ES-I3 (cell line): ENCODE data around the gene PLCB4.

Experiments used
- H3K36me3 ChIP-seq: 2 replicates; pipeline ENCODE4 v1.6.1; 2013; ENCODE audit warnings: mild to moderate bottlenecking, low read length, control low read depth, moderate library complexity; ENCODE audit not compliant: insufficient read depth
- H3K4me1 ChIP-seq: 2 replicates; pipeline ENCODE4 v1.6.1; 2013; ENCODE audit warnings: mild to moderate bottlenecking, control low read depth, low read length; ENCODE audit not compliant: insufficient read depth
- H3K9ac ChIP-seq: 2 replicates; pipeline ENCODE4 v1.6.1; 2013; ENCODE audit warnings: low read depth, mild to moderate bottlenecking, low read length, moderate library complexity
- H3K9me3 ChIP-seq: 2 replicates; pipeline ENCODE4 v1.6.1; 2013; ENCODE audit warnings: mild to moderate bottlenecking, low read length, moderate library complexity; ENCODE audit not compliant: control insufficient read depth, insufficient read depth

The PLCB4 gene

DNA sequence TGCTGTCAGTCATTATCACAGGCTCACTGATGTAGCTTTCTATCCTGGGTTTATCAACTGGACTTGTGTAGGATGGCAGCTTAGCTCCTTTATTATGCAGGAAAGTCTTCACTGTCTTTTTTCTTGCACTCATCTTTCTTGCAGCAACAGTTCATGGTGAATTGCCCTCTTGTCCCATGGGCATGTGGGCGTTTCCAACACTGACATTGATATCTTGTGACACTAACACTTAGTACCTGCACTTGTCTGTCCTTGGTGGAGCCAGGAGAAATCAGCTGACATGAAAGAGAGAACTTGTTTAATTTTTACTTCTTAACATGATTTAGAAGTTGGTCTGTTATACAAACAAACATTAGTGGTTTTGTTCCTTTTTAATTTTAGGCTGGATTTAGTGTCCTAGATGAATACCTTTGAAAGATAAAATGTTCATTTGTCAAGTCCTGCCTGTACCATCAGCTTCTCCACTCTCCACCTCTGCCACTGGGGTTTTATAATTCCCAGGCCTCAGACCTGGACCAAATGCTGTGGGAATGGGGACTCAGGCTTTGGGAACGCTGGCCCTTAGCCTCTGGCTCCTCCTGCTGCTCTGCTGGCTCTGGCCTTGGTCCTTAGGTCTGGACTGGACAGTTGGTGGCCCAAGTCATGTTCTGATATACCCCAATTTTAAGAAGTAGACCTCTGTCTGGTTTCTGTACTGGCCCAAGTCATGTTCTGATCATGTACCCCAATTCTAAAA lies 284.5 kb downstream of the PLCB4 start:
- Histone ChIP-seq H3K36me3 (no peaks in the 10 kb centered on the region), H3K4me1 (0 out of 2 replicates have a peak, but pooled peaks cover 5% of the 10 kb centered on the region), H3K9me3 (no peaks in the 10 kb centered on the region), H3K9ac (no peak overlapping the region)

DNA sequence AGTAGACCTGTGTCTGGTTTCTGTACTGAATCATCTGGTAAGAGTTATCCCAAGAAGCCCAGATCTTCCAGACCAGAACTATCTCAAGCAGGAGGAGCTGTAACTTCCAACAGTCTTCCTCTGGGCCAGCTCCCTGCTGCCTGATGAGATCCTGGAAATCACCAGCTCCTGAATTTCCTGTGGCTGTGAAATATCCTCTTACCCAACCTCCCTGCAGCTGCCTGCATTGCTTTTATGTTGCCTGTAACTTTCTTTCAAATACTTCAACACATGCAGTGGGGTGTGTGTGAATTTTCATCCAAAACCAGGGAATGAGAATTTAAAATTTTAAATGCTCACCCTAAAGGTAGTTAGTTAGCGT lies 285.0 kb downstream of the PLCB4 start:
- no peaks in the 10 kb centered on the region for H3K4me1 ChIP-seq
- H3K9ac ChIP-seq: no peak overlapping the region
- no peaks in the 10 kb centered on the region for H3K9me3 ChIP-seq
- no peaks in the 10 kb centered on the region for H3K36me3 ChIP-seq

DNA sequence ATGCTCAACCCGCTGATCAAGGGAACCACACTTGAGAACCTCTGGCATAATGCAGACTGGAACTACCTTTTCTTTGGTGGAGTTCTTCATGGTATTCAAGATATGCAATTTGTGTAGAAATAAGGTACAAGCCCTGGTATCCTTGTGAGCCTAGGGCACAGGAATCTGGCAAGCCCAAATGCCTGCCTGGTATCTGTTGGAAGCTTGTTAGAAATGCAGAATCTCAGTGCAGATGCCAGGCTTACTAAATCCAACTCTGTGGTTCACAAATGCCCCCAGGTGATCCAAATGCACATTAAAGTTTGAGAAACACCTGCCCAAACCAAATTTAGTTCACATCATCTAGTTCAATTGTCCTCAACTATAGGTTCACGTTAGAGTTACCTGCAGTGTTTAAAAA lies 285.7 kb downstream of the PLCB4 start:
- no peaks in the 10 kb centered on the region for H3K4me1 ChIP-seq
- H3K9me3 ChIP-seq: no peaks in the 10 kb centered on the region
- H3K36me3 ChIP-seq: no peaks in the 10 kb centered on the region
- no peak overlapping the region for H3K9ac ChIP-seq

DNA sequence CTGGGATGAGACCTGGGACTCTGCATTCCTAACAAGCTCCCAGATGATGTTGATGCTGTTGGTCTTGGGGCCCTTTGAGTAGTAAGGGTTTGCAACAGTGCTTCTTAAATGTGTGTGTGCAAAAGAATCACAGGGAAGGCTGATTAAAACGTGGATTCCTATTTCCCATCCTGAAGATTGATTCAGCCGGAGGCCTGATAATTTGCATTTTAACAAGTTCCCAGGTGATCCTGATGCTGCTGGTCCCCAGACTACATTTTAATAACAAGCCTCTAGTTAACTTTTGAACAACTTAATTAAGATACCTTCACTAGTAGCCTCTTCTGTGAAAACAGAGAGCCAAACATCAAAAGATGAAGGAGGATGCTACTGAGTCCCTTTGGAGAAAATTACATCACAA lies 289.1 kb downstream of the PLCB4 start:
- H3K9me3 ChIP-seq: no peaks in the 10 kb centered on the region
- no peak overlapping the region for H3K9ac ChIP-seq
- no peaks in the 10 kb centered on the region for H3K4me1 ChIP-seq
- no peaks in the 10 kb centered on the region for H3K36me3 ChIP-seq

DNA sequence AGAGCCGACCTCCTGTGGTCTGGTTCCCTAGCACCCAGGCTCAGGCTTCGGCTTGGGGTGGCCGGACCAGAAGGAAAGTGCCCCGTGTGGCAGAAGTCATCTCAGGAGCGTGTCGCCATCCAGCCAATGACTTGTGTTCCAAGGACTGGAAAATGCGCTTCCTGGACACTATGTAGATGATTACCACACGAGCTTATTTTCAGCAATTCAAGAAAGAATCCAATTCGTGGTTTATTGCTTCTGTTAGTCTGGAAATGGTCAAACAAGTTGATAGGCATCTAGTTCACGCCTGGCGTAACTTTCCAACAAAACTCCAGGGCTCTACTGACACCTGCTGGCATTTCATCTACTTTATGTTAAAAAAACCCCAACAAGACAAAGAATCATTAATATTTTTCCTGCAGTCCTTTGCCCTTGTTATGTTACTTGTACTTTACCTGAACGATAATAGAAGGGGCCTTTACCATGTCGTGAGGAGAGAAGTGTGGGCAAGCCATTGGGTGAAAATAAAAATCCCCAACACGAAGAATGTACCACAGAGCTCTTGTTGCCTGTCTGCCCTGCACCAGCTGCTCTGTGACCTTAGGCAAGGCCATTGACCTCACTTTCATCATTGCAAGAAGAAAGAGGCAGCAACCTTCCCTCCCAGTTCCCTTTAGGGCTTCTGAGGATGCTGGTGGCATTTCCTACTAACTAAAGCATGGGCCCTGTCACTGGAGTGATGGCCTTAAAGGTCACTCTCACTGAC lies 290.8 kb downstream of the PLCB4 start:
- no peaks in the 10 kb centered on the region for H3K9me3 ChIP-seq
- no peaks in the 10 kb centered on the region for H3K36me3 ChIP-seq
- no peak overlapping the region for H3K9ac ChIP-seq

DNA sequence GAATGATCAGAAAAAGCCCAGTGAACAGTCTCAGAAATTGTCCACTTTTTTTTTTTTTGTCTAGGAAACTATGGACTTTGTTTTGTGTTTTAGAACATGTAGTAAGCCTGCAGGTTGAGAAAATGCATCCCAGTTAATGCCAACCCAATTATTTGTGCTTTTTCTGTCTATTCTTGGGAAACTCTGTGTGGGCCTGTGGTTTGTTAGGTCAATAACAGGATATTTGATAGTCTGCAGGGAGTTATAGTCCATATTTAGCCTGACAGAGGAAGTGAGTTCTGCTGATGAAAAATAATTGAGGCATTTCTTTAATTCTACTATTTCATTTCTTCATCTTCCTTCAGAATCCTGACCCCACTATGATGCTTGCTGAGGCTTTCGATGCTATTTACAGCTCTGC lies 291.5 kb downstream of the PLCB4 start:
- Histone ChIP-seq H3K4me1 (no peaks in the 10 kb centered on the region), H3K9me3 (no peaks in the 10 kb centered on the region), H3K36me3 (no peaks in the 10 kb centered on the region), H3K9ac (no peak overlapping the region)

More for the DNA sequence above, 290.8 kb downstream of the PLCB4 start:
- no peaks in the 10 kb centered on the region for H3K4me1 ChIP-seq

DNA sequence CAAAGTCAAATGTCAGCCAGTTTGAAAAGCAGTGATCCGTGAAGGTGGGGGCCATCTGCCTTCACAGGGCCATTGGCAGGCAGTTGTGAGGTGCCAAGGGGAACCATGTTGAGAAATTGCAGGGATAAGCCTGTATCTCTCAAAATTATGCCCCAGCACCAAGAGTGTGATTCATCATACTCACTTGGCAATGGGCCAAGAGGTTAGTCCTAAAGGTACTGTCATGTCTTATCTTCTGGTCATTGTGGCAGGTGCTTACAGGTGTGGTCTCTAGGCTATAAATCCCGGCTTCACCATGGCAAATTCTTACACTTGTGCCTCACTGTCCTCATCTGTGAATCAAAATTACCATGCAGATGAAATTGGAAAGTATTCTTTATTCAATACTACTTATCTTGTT lies 294.8 kb downstream of the PLCB4 start:
- H3K9ac ChIP-seq: no peak overlapping the region
- no peaks in the 10 kb centered on the region for H3K4me1 ChIP-seq
- H3K9me3 ChIP-seq: no peaks in the 10 kb centered on the region
- H3K36me3 ChIP-seq: no peaks in the 10 kb centered on the region

DNA sequence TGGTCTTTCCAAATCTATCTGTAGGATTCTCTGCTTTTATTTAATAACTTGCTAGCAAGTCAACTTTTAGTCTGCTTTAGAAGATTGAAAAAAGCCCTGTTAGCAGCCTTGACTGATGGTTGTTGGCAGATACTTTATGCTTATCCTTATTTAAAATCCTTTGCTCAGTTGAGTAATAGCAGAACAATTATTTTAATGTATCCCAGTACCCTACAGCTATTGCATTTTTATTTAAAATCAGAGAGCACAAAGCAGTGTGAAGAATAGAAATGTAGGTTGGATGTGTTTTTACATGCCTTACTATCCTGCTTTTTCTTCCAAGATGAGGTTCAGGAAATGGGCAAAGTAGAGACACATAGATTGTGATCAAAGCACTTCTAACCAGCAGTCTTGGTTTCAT lies 298.4 kb downstream of the PLCB4 start:
- Histone ChIP-seq H3K36me3 (no peaks in the 10 kb centered on the region), H3K9me3 (no peaks in the 10 kb centered on the region), H3K9ac (no peak overlapping the region), H3K4me1 (no peaks in the 10 kb centered on the region)

DNA sequence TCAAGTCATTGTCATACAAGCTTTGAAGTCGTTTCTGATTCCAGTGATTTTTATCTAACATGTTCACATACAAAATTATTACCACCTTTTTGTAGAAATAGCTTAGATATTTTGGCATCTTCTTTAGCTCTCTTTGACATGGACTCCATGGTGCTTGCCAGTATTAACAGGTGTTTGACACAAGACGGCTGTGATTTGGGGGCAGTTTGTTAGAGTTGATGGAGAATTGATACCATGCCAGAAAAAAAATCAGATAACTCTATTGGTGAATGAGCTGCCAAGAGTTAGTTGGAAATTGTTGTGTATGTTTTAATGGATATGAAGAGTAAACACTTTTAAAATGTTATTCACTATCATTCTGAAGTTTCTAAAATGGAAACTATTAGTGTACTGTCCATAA lies 298.9 kb downstream of the PLCB4 start:
- H3K36me3 ChIP-seq: no peaks in the 10 kb centered on the region

DNA sequence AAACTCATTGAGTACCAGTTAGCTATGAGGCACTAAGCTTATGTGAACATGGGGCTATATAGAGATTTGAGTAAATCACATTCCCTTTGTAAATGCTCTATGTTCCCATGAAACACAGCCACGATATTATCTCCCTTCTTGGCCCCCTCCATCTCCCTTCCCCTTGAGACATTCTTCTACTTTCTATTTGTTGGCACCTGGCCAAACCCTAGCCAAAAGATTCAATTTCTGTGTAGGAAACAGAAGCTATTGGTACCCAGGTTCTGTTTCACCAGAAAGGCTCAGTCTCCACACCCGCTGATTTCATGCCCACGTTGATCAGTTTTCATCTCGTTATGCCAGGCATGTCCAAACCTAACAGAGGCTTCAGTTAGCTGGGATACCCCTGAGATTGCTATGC lies 300.0 kb downstream of the PLCB4 start:
- H3K36me3 ChIP-seq: no peaks in the 10 kb centered on the region
- no peak overlapping the region for H3K9ac ChIP-seq
- no peaks in the 10 kb centered on the region for H3K9me3 ChIP-seq
- no peaks in the 10 kb centered on the region for H3K4me1 ChIP-seq

More for the DNA sequence above, 298.9 kb downstream of the PLCB4 start:
- Histone ChIP-seq H3K9ac (no peak overlapping the region), H3K9me3 (no peaks in the 10 kb centered on the region), H3K4me1 (no peaks in the 10 kb centered on the region)

DNA sequence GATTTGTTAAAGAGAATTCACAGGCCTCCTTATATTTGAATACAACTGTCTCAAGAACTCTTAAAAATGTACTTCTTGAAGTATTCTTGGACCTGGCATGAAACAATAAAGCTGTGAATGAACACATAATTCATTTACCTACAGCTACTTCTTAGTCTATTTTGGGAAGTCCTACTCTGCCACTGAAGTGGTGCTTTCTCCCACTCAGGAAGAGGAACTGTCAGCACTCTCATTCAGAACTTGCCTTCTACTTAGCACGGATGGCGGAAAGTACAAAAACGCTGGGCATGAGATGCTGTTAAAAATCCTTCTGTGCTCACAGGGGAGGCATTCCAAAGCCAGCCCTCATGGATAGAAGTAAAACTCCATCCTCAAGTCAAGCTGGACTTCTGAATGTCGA lies 300.7 kb downstream of the PLCB4 start:
- Histone ChIP-seq H3K9ac (no peak overlapping the region), H3K4me1 (peaks cover 4% of the 10 kb centered on the region; the same call in 1 of the 2 replicates), H3K36me3 (no peaks in the 10 kb centered on the region), H3K9me3 (no peaks in the 10 kb centered on the region)

DNA sequence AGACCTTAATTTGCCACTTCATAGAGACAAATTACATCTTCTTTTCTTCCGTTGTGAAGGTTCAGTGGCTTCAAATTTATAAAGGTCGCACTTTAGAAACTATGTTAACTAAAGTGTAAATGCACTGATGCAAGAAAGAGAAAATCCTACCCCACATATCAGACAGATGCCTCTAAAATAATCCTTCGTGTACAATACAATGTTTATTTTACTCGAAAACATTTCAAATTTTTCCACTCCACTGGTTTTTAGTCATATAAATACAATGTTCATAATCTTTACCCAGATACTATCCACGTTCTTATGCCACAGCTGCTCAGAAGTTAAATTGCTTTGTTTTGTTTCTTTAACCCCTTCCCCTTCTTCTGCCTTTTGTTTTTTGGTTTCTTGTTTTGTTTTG lies 305.2 kb downstream of the PLCB4 start:
- peaks cover 21% of the 10 kb centered on the region for H3K4me1 ChIP-seq
- H3K9me3 ChIP-seq: no peaks in the 10 kb centered on the region
- H3K9ac ChIP-seq: no peak overlapping the region
- no peaks in the 10 kb centered on the region for H3K36me3 ChIP-seq

DNA sequence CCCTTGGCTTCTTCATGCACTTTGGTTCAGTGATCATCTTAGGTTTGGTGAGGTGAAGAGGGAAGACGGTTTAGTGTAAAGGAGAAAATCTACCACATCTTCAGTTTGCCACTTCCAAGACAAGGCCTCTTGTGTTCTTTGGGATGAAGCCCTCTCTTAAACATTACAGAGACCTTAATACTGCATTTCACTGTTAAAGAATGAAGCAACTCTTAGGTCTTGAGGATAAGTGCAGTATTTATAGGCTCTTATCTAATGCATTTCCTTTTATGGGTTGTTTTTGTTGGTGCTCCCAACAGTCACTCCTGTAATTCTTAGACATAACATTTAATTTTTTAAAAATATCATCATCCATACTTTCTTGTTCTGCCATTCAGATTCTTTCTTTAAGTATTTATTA lies 305.6 kb downstream of the PLCB4 start:
- peaks cover 21% of the 10 kb centered on the region for H3K4me1 ChIP-seq
- no peak overlapping the region for H3K9ac ChIP-seq
- no peaks in the 10 kb centered on the region for H3K36me3 ChIP-seq
- H3K9me3 ChIP-seq: no peaks in the 10 kb centered on the region

DNA sequence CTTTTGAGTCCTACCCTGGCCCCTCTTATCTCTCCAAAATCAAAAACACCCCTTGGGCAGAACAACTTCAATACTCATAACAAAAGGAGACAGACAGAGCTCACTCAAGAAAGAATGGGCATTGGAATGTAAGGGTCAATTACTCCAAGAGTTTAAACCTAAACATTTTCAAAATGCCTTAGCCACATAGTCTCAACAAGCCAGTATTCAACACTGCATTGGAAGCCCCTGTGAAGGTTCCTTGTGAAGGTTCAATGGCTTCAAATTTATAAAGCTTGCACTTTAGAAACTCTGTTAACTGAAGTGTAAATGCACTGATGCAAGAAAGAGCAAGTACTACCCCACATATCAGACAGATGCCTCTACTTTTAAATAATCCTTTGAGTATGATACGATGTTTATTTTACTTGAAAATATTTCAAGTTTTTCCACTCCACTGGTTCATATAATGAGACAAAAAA lies 306.4 kb downstream of the PLCB4 start:
- no peaks in the 10 kb centered on the region for H3K9me3 ChIP-seq

DNA sequence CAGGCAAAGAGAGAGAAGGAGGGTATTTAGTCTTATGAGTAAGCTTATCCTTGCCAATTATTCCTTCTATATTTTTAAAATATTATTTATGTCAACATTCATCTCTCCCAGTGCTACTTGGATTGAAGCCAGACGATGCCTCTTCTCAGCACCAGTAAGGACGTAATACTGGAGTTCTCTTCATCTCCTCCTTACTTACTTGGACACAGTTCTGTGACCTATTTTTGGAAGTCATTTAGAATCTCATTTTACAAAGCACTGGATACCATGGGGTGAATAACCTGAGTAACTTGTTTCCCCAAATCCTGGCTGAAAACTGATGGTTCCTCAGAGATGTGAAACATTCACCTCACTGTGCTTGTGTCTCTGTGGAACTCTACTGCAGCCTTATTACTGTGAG lies 308.1 kb downstream of the PLCB4 start:
- peaks cover 21% of the 10 kb centered on the region for H3K4me1 ChIP-seq
- no peaks in the 10 kb centered on the region for H3K9me3 ChIP-seq
- no peak overlapping the region for H3K9ac ChIP-seq
- no peaks in the 10 kb centered on the region for H3K36me3 ChIP-seq

More for the DNA sequence above, 306.4 kb downstream of the PLCB4 start:
- H3K9ac ChIP-seq: no peak overlapping the region
- peaks cover 21% of the 10 kb centered on the region for H3K4me1 ChIP-seq
- H3K36me3 ChIP-seq: no peaks in the 10 kb centered on the region
